Testis (tissue), 2 donors: ENCODE results near the gene UGT3A2.

Source experiments
- CTCF ChIP-seq, 3 experiments: fragments of 450-650 bp in 2 of 3; fragments of 200-600 bp in 1 of 3; sonication (generic) in 1 of 3; IDR thresholded peaks; one replicate each; pipeline ENCODE4 v1.5.1; 2016 to 2019; ENCODE audit warnings: antibody characterized with exemption in 3 of 3, mild to moderate bottlenecking in 2 of 3, moderate library complexity in 1 of 3
- POLR2A ChIP-seq: fragments of 450-650 bp; IDR thresholded peaks from one replicate; pipeline ENCODE4 v1.6.1; 2017; ENCODE audit warnings: antibody characterized with exemption, mild to moderate bottlenecking, moderate library complexity

GRCh38 chr5:36052538-36052937 lies 14.1 kb downstream of the UGT3A2 start:
- TF ChIP-seq CTCF (IDR thresholded peaks at IDR 0.05) (no peak), POLR2A (no peak)
